HEK293 (cell line): ENCODE results near the gene MYL4.

Experiments used
- CTCF ChIP-seq: fragments of 450-650 bp; formaldehyde crosslinking; IDR thresholded peaks from 2 replicates; pipeline ENCODE4 v1.5.1; 2016; ENCODE audit warnings: missing biosample characterization, missing genetic modification characterization
- ZNF266 ChIP-seq: fragments of 450-650 bp; formaldehyde crosslinking; IDR thresholded peaks from 2 replicates; pipeline ENCODE4 v1.5.1; 2016; ENCODE audit warnings: missing biosample characterization, missing genetic modification characterization, low read depth
- ZNF311 ChIP-seq: fragments of 450-650 bp; formaldehyde crosslinking; IDR thresholded peaks from 2 replicates; pipeline ENCODE4 v1.5.1; 2017; ENCODE audit warnings: missing biosample characterization, missing genetic modification characterization, borderline replicate concordance
- ZNF596 ChIP-seq: fragments of 450-650 bp; IDR thresholded peaks from 2 replicates; pipeline ENCODE4 v1.5.0; 2018; ENCODE audit warnings: missing biosample characterization, mild to moderate bottlenecking, missing genetic modification characterization, moderate library complexity

- TF ChIP-seq CTCF (tag by site-specific recombination), result no peak
- TF ChIP-seq ZNF266 (tag by site-specific recombination), result no peak
- no peak for TF ChIP-seq ZNF311
- peak; percentile 67; the same call in 1 of the 2 replicates for TF ChIP-seq ZNF596
Measured at GRCh38 chr17:47243737-47244598, 34.8 kb downstream of the MYL4 start.
